Activated naive CD8-positive, alpha-beta T cell (primary cell): ENCODE measurements around the gene ZNF668.

Experiments used
- H3K27ac Mint-ChIP-seq: one replicate; pipeline ENCODE4 v1.8.0; 2021; ENCODE audit warnings: mixed read lengths
- H3K27me3 Mint-ChIP-seq: one replicate; pipeline ENCODE4 v1.8.0; 2021; ENCODE audit warnings: mixed read lengths
- H3K36me3 Mint-ChIP-seq: one replicate; pipeline ENCODE4 v1.8.0; 2021; ENCODE audit warnings: mixed read lengths
- H3K4me1 Mint-ChIP-seq: one replicate; pipeline ENCODE4 v1.8.0; 2021; ENCODE audit warnings: low read depth, mixed read lengths
- H3K4me3 Mint-ChIP-seq: one replicate; pipeline ENCODE4 v1.8.0; 2021; ENCODE audit warnings: mild to moderate bottlenecking, mixed read lengths
- H3K9me3 Mint-ChIP-seq: one replicate; pipeline ENCODE4 v1.8.0; 2021; ENCODE audit warnings: low read depth, mixed read lengths

Gene ZNF668

GRCh38 chr16:31088459-31089183 lies 14.6 kb upstream of the ZNF668 start, which contains the start of gene PRSS53:
Gene PRSS53 (minus strand): TSS chr16:31088943. CDS start chr16:31088809, 134 bp downstream.
- no peaks in the 10 kb centered on the region for H3K27me3 Mint-ChIP-seq
- no peaks in the 10 kb centered on the region for H3K9me3 Mint-ChIP-seq
- H3K27ac Mint-ChIP-seq = no peak within 1 kb of the TSS
- peaks cover 5% of the 10 kb centered on the region for H3K4me1 Mint-ChIP-seq
- no peak within 1 kb of the TSS for H3K4me3 Mint-ChIP-seq
- no peaks in the 10 kb centered on the region for H3K36me3 Mint-ChIP-seq

- H3K4me1 Mint-ChIP-seq = peaks cover 4% of the 10 kb centered on the region
- no peaks in the 10 kb centered on the region for H3K36me3 Mint-ChIP-seq
- no peaks in the 10 kb centered on the region for H3K9me3 Mint-ChIP-seq
These were observed 13.9 kb upstream of the ZNF668 start for GRCh38 chr16:31087971-31088370.

DNA sequence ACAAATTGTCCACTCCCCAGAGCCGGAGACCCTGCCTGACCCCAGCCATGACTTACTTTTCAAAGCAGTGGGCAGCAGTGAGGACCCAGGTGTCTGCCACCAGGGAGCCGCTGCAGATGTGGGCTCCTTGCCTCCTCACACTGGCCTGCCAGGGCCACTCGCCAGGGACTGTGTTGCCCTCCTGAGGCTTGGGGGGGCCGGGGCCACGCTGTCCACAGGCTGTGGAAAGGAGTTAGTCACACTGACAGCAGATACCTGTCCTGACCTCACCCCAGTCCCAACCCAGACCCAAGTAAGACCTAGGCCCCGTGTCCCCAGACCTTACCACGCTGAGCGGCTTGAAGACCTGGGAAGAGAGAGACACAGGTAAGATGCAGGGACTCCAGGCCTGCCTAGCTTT lies 13.4 kb upstream of the ZNF668 start:
- Mint-ChIP-seq H3K4me1 (peaks cover 1% of the 10 kb centered on the region), H3K4me3 (no peak overlapping the region), H3K9me3 (no peaks in the 10 kb centered on the region), H3K27ac (no peak overlapping the region), H3K27me3 (no peaks in the 10 kb centered on the region), H3K36me3 (no peaks in the 10 kb centered on the region)

More at GRCh38 chr16:31087971-31088370, 13.9 kb upstream of the ZNF668 start:
- H3K27ac Mint-ChIP-seq = no peak overlapping the region
- H3K4me3 Mint-ChIP-seq = no peak overlapping the region
- H3K27me3 Mint-ChIP-seq = no peaks in the 10 kb centered on the region

GRCh38 chr16:31086629-31086906 lies 12.5 kb upstream of the ZNF668 start:
- Mint-ChIP-seq H3K9me3 (no peaks in the 10 kb centered on the region), H3K4me3 (no peak overlapping the region), H3K4me1 (peaks cover 3% of the 10 kb centered on the region), H3K27ac (no peak overlapping the region), H3K36me3 (no peaks in the 10 kb centered on the region), H3K27me3 (no peaks in the 10 kb centered on the region)

GRCh38 chr16:31085873-31086628 lies 12.0 kb upstream of the ZNF668 start:
- Mint-ChIP-seq H3K27me3 (no peaks in the 10 kb centered on the region), H3K4me3 (no peak overlapping the region), H3K27ac (no peak overlapping the region), H3K4me1 (peaks cover 4% of the 10 kb centered on the region), H3K9me3 (no peaks in the 10 kb centered on the region), H3K36me3 (no peaks in the 10 kb centered on the region)

- Mint-ChIP-seq H3K27me3 (no peaks in the 10 kb centered on the region), H3K9me3 (no peaks in the 10 kb centered on the region), H3K27ac (no peak overlapping the region), H3K4me1 (peaks cover 7% of the 10 kb centered on the region), H3K4me3 (no peak overlapping the region), H3K36me3 (no peaks in the 10 kb centered on the region)
These were observed 11.4 kb upstream of the ZNF668 start for GRCh38 chr16:31085411-31085810.

- Mint-ChIP-seq H3K27ac (no peak overlapping the region), H3K36me3 (no peaks in the 10 kb centered on the region), H3K9me3 (no peaks in the 10 kb centered on the region), H3K27me3 (no peaks in the 10 kb centered on the region), H3K4me1 (peaks cover 7% of the 10 kb centered on the region), H3K4me3 (no peak overlapping the region)
These were observed 10.7 kb upstream of the ZNF668 start for GRCh38 chr16:31084584-31085302.

DNA sequence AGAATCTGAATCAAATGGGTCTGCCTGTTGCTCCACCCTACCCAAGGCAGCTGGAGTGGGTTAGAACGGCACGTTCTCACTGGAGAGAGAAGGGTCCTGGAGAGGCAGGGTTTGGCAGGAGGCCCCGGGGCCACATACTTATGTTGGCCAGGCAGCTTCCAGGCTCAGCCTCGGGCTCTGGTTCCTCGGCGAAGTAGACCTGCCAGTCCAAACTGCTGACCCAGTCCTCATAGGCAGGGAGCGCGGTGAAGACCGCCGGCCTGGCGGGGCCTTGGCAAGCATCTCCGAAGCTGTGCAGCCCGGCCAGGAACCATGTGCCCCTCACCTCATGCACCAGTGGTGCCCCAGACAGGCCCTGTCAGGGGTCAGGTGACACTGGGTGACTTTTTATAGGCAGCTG lies 9.9 kb upstream of the ZNF668 start:
- no peak overlapping the region for H3K4me3 Mint-ChIP-seq
- no peaks in the 10 kb centered on the region for H3K36me3 Mint-ChIP-seq
- no peaks in the 10 kb centered on the region for H3K27me3 Mint-ChIP-seq
- no peak overlapping the region for H3K27ac Mint-ChIP-seq
- H3K9me3 Mint-ChIP-seq = no peaks in the 10 kb centered on the region
- H3K4me1 Mint-ChIP-seq = peaks cover 10% of the 10 kb centered on the region

DNA sequence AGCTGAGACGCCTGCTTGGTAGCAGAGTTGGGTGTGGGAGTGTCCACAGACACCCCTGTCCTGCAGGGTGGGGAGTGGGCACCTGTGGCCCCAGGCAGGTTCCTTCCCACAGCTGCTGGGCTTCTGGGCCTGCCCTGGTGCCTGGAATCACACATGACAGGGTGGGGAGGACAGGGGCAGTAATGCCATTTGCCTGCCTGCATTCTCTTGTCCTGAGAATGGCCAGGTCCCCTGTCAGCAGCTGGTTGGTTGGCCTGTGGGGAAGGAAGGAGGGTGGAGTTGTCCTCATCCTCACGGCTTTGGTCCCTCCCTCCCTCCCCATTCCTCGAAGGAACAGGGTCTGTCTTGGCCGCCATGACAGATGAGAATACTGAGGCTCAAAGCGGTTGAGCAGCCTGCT lies 9.5 kb upstream of the ZNF668 start:
- Mint-ChIP-seq H3K4me3 (no peak overlapping the region), H3K9me3 (no peaks in the 10 kb centered on the region), H3K36me3 (no peaks in the 10 kb centered on the region), H3K27me3 (no peaks in the 10 kb centered on the region), H3K27ac (no peak overlapping the region), H3K4me1 (peaks cover 10% of the 10 kb centered on the region)

- H3K9me3 Mint-ChIP-seq = no peaks in the 10 kb centered on the region
- H3K4me1 Mint-ChIP-seq = peaks cover 10% of the 10 kb centered on the region
- no peaks in the 10 kb centered on the region for H3K36me3 Mint-ChIP-seq
- no peak overlapping the region for H3K4me3 Mint-ChIP-seq
- H3K27ac Mint-ChIP-seq = no peak overlapping the region
- H3K27me3 Mint-ChIP-seq = no peaks in the 10 kb centered on the region
These were observed 9.0 kb upstream of the ZNF668 start for GRCh38 chr16:31083081-31083480.

- Mint-ChIP-seq H3K4me3 (no peak overlapping the region), H3K4me1 (peaks cover 11% of the 10 kb centered on the region), H3K27me3 (no peaks in the 10 kb centered on the region), H3K27ac (no peak overlapping the region), H3K9me3 (no peaks in the 10 kb centered on the region), H3K36me3 (no peaks in the 10 kb centered on the region)
These were observed 8.5 kb upstream of the ZNF668 start for GRCh38 chr16:31082368-31083045.

GRCh38 chr16:31081428-31082351 lies 7.7 kb upstream of the ZNF668 start:
- H3K27me3 Mint-ChIP-seq = no peaks in the 10 kb centered on the region
- no peaks in the 10 kb centered on the region for H3K9me3 Mint-ChIP-seq
- peaks cover 11% of the 10 kb centered on the region for H3K4me1 Mint-ChIP-seq
- no peak overlapping the region for H3K27ac Mint-ChIP-seq
- no peaks in the 10 kb centered on the region for H3K36me3 Mint-ChIP-seq
- no peak overlapping the region for H3K4me3 Mint-ChIP-seq

DNA sequence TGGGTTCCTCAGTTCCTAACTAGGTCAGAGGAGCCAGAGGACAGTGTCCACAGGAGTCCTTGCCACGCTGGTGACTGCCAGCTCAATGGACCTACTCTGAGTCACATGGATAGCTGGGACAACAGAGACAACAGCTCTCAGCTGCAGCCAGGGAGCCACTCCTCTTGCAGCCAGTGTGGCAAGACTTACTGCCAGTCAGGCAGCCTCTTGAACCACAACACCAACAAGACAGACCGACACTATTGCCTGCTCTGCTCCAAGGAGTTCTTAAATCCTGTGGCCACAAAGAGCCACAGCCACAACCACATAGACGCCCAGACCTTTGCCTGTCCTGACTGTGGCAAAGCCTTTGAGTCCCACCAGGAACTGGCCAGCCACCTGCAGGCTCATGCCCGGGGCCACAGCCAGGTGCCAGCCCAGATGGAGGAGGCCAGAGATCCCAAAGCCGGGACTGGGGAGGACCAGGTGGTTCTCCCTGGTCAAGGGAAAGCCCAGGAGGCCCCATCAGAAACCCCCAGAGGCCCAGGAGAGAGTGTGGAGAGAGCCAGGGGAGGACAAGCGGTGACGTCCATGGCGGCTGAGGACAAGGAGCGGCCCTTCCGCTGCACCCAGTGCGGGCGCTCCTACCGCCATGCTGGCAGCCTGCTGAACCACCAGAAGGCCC lies 6.8 kb upstream of the ZNF668 start:
- no peak overlapping the region for H3K27ac Mint-ChIP-seq
- H3K4me3 Mint-ChIP-seq = no peak overlapping the region
- no peaks in the 10 kb centered on the region for H3K9me3 Mint-ChIP-seq
- no peaks in the 10 kb centered on the region for H3K27me3 Mint-ChIP-seq
- peaks cover 15% of the 10 kb centered on the region for H3K4me1 Mint-ChIP-seq
- H3K36me3 Mint-ChIP-seq = no peaks in the 10 kb centered on the region
